ENCODE data around the gene MAP4K5. TPM values are rescaled to one million over a fixed set of nuclear protein-coding genes. Genes with fewer than 3 reads are reported as not detected.
A peak's percentile ranks its signal among the peaks of the same experiment; 100 is the strongest.

The MAP4K5 gene
- total RNA-seq, 1 experiment from 2014 or later: 42.8 TPM

DNA sequence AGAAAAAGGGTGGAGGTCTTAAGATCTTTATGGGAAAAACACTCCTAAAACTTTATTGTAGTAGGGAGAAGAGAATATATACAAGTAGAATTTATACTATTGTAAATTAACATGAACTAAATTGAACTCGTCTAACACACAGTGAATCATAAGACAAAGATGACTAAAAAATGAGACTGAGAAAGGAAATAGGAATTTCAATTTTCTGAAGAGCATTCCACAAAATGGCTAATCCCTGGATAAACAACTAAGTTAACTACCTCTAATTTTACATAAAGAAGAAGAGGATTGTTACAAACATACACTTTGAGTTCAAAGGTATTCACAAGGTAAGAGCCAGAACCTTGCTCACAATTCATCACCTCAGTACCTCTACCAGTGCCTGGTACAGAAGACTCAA, 2.0 kb downstream of the MAP4K5 start (continued):
- TF ChIP-seq, protein P1, sequence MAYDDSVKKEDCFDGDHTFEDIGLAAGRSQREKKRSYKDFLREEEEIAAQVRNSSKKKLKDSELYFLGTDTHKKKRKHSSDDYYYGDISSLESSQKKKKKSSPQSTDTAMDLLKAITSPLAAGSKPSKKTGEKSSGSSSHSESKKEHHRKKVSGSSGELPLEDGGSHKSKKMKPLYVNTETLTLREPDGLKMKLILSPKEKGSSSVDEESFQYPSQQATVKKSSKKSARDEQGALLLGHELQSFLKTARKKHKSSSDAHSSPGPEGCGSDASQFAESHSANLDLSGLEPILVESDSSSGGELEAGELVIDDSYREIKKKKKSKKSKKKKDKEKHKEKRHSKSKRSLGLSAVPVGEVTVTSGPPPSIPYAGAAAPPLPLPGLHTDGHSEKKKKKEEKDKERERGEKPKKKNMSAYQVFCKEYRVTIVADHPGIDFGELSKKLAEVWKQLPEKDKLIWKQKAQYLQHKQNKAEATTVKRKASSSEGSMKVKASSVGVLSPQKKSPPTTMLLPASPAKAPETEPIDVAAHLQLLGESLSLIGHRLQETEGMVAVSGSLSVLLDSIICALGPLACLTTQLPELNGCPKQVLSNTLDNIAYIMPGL (CRISPR knock-in tag; IDR thresholded peaks at IDR 0.05): no peak
- TF ChIP-seq NR2C2 (CRISPR knock-in tag; IDR thresholded peaks at IDR 0.05) (no peak), GRHL2 (CRISPR knock-in tag; IDR thresholded peaks at IDR 0.05; ENCODE audit: insufficient replicate concordance, severe bottlenecking) (no peak), NFE2L1 (CRISPR knock-in tag; IDR thresholded peaks at IDR 0.05) (no peak), KAT7 (CRISPR knock-in tag; IDR thresholded peaks at IDR 0.05; ENCODE audit: borderline replicate concordance) (no peak)
- TF ChIP-seq, protein P2, sequence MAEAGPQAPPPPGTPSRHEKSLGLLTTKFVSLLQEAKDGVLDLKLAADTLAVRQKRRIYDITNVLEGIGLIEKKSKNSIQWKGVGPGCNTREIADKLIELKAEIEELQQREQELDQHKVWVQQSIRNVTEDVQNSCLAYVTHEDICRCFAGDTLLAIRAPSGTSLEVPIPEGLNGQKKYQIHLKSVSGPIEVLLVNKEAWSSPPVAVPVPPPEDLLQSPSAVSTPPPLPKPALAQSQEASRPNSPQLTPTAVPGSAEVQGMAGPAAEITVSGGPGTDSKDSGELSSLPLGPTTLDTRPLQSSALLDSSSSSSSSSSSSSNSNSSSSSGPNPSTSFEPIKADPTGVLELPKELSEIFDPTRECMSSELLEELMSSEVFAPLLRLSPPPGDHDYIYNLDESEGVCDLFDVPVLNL (CRISPR knock-in tag; IDR thresholded peaks at IDR 0.05; ENCODE audit: borderline replicate concordance, low read depth): no peak
- TF ChIP-seq, protein P3, sequence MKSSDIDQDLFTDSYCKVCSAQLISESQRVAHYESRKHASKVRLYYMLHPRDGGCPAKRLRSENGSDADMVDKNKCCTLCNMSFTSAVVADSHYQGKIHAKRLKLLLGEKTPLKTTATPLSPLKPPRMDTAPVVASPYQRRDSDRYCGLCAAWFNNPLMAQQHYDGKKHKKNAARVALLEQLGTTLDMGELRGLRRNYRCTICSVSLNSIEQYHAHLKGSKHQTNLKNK (CRISPR knock-in tag; IDR thresholded peaks at IDR 0.05): no peak
- TF ChIP-seq, protein P4, sequence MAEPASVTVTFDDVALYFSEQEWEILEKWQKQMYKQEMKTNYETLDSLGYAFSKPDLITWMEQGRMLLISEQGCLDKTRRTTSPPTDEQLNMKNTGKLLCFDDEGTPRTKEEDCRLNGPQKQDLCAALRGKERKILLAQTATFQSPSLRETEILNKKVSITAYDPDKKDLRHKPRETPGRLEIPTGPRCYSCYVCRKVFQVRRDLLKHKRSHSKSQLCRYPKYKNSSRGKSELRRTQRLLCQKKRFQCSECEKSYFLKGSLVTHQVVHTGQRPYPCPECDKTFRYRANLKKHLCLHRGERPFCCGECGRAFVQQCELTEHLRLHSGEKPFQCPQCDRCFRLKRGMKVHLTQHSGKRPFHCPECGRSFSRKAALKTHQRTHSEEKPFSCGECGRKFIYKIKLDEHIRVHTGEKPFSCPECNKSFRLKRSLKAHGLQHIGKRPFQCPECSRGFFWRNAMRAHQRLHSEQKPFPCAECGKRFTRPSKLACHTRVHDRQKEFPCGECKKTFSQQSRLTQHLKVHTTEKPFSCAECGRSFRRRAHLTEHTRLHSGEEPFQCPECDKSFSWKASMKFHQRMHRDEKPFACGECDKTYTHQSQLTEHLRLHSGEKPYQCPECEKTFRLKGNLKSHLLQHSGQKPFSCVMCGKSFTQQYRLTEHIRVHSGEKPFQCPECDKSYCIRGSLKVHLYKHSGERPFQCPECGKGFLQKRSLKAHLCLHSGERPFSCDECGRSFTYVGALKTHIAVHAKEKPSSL (CRISPR knock-in tag; conservative IDR thresholded peaks at IDR 0.05): no peak
- TF ChIP-seq, protein P5, sequence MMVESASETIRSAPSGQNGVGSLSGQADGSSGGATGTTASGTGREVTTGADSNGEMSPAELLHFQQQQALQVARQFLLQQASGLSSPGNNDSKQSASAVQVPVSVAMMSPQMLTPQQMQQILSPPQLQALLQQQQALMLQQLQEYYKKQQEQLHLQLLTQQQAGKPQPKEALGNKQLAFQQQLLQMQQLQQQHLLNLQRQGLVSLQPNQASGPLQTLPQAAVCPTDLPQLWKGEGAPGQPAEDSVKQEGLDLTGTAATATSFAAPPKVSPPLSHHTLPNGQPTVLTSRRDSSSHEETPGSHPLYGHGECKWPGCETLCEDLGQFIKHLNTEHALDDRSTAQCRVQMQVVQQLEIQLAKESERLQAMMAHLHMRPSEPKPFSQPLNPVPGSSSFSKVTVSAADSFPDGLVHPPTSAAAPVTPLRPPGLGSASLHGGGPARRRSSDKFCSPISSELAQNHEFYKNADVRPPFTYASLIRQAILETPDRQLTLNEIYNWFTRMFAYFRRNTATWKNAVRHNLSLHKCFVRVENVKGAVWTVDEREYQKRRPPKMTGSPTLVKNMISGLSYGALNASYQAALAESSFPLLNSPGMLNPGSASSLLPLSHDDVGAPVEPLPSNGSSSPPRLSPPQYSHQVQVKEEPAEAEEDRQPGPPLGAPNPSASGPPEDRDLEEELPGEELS (CRISPR knock-in tag; IDR thresholded peaks at IDR 0.05): no peak

DNA sequence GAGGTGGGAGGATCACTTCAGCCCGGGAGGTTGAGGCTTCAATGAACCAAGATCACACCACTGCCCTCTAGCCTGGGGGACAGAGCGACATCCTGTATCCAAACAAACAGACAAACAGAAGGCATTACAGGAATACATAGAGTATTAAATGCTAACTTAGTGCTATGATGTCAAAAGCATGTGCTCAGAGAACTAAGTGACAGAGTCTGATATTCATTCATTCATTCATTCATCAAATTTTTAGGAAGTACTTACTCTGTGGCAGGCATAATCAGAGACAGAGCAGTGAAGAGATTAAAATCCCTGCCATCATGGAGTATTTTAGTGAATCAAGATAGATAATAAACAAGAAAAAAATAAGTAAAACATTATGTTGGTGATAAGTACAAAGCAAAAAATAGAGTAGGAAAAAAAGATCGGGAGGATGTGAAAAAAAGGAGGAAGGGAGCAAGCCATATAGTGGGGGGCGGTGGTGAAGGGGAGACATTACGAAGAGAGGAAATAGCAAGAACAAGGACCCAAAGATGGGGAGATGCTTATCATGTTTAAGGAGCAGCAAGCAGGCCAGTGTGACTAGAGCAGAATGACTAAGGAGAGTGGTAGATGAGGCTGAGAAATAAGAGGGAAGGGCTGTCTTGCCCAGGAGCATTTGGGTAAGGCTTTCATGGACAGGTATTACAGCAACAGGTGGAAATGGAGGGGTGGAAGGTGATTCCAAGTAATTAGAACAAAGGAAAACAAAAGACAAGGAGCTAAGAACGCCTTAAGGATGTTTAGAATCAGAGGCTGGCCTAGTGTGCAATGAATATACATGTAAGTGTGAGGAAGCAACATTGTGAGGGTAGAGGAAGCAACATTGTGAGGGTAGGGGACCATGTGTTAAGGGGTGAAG, 2.8 kb downstream of the MAP4K5 start:
- POLR2A ChIA-PET: no interaction called here
- ATAC-seq (no peak), DNase-seq (ENCODE audit: low spot score) (no peak)
- peaks cover 44% of the 10 kb centered on the region for H3K4me1 Mint-ChIP-seq
- CTCF ChIA-PET: interaction anchor here (0.6 to 2.2 kb wide), 4 partner anchors 31 to 212 kb away, joined by 3 to 10 read pairs (median 4); partner anchors contain the start of gene ATL1
- no peaks in the 10 kb centered on the region for H3K9me3 Mint-ChIP-seq
- peak overlapping the region; percentile 85 for H3K4me3 Mint-ChIP-seq
- no peak for TF ChIP-seq ELF4 (CRISPR knock-in tag; IDR thresholded peaks at IDR 0.05; ENCODE audit: low read depth)
- TF ChIP-seq RORB (CRISPR knock-in tag; IDR thresholded peaks at IDR 0.05): no peak
- TF ChIP-seq, protein P6, sequence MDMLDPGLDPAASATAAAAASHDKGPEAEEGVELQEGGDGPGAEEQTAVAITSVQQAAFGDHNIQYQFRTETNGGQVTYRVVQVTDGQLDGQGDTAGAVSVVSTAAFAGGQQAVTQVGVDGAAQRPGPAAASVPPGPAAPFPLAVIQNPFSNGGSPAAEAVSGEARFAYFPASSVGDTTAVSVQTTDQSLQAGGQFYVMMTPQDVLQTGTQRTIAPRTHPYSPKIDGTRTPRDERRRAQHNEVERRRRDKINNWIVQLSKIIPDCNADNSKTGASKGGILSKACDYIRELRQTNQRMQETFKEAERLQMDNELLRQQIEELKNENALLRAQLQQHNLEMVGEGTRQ (CRISPR knock-in tag; IDR thresholded peaks at IDR 0.05): no peak
- TF ChIP-seq GABPB1 (CRISPR knock-in tag; IDR thresholded peaks at IDR 0.05): no peak
- TF ChIP-seq NFATC4 (CRISPR knock-in tag; IDR thresholded peaks at IDR 0.05): no peak
- no peak for TF ChIP-seq ETV6 (CRISPR knock-in tag; IDR thresholded peaks at IDR 0.05)
- TF ChIP-seq ZNF263 (CRISPR knock-in tag; IDR thresholded peaks at IDR 0.05; ENCODE audit: low read depth): no peak
- peak overlapping the region; percentile 12; the same call in 1 of the 2 replicates for H3K27ac Mint-ChIP-seq
- no peaks in the 10 kb centered on the region for H3K27me3 Mint-ChIP-seq (ENCODE audit: low read depth)
- no peaks in the 10 kb centered on the region for H3K36me3 Mint-ChIP-seq
